Activated T-helper 17 cell treated with anti-CD3 and anti-CD28 coated beads, Interleukin-2, amount 50 U/mL, for 72 hours (primary cell): ENCODE results near the gene LRRFIP1. TPM values are rescaled to one million over a fixed set of nuclear protein-coding genes. Genes with fewer than 3 reads are reported as not detected.
"Not testable (repeated sequence)": the region's sequence is repeated elsewhere in the genome, so short reads cannot be mapped to it uniquely, and the experiment has no call there.

Source experiments
- ATAC-seq: fragments of 150-1000 bp; cut with Tn5 transposase; replicated peaks from 2 replicates; pipeline ENCODE4 v1.10.0; 2021; ENCODE audit warnings: mild to moderate bottlenecking, moderate library complexity
- H3K27ac Mint-ChIP-seq: one replicate; pipeline ENCODE4 v1.8.0; 2022; ENCODE audit warnings: mixed read lengths
- H3K27me3 Mint-ChIP-seq: one replicate; pipeline ENCODE4 v1.8.0; 2022; ENCODE audit warnings: mixed read lengths
- H3K36me3 Mint-ChIP-seq: one replicate; pipeline ENCODE4 v1.8.0; 2022; ENCODE audit warnings: low read depth, mild to moderate bottlenecking, mixed read lengths
- H3K4me1 Mint-ChIP-seq: one replicate; pipeline ENCODE4 v1.8.0; 2022; ENCODE audit warnings: mixed read lengths
- H3K4me3 Mint-ChIP-seq: one replicate; pipeline ENCODE4 v1.8.0; 2022; ENCODE audit warnings: mild to moderate bottlenecking, mixed read lengths
- H3K9me3 Mint-ChIP-seq: one replicate; pipeline ENCODE4 v1.8.0; 2022; ENCODE audit warnings: mixed read lengths
- total RNA-seq, 2 donors: library from RNA; stranded (reverse); gene quantifications; one replicate each; pipeline ENCODE4 v1.2.3, GENCODE V29; 2022

LRRFIP1 gene
- total RNA-seq, 2 donors from 2014 or later: 271 to 319 TPM

DNA sequence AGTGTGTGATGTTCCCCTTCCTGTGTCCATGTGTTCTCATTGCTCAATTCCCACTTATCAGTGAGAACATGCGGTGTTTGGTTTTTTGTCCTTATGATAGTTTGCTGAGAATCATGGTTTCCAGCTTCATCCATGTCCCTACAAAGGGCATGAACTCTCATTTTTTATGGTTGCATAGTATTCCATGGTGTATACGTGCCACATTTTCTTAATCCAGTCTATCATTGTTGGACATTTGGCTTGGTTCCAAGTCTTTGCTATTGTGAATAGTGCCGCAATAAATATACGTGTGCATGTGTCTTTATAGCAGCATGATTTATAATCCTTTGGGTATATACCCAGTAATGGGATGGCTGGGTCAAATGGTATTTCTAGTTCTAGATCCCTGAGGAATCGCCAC lies 156.3 kb downstream of the LRRFIP1 start:
- not testable (repeated sequence) for H3K27me3 Mint-ChIP-seq, ATAC-seq, H3K27ac Mint-ChIP-seq, H3K9me3 Mint-ChIP-seq, H3K4me3 Mint-ChIP-seq, H3K4me1 Mint-ChIP-seq
- peaks cover 86% of the 10 kb centered on the region for H3K36me3 Mint-ChIP-seq

DNA sequence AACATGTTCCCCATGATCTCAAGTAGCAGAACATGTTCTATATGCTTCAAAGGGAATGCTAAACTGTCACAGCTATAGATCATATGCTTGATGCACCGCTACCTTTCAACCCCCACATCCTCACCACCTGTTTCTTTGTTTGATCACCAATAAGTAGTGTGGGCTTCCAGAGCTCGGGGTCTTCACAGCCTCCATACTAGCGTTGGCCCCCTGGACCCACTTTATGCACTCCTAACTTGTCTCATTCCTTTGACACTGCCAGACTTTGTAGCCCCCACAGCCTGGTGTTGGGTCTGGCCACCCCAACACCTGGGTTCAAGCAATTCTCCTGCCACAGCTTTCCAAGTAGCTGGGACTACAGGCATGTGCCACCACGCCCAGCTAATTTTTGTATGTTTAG lies 159.5 kb downstream of the LRRFIP1 start:
- no peaks in the 10 kb centered on the region for H3K27me3 Mint-ChIP-seq
- peaks cover 10% of the 10 kb centered on the region for H3K4me1 Mint-ChIP-seq
- H3K4me3 Mint-ChIP-seq: no peak overlapping the region
- peaks cover 53% of the 10 kb centered on the region for H3K36me3 Mint-ChIP-seq
- ATAC-seq: no peak
- H3K9me3 Mint-ChIP-seq: no peaks in the 10 kb centered on the region
- no peak overlapping the region for H3K27ac Mint-ChIP-seq

GRCh38 chr2:237790353-237790752 lies 163.0 kb downstream of the LRRFIP1 start:
- Mint-ChIP-seq H3K9me3 (no peaks in the 10 kb centered on the region), H3K36me3 (peaks cover 25% of the 10 kb centered on the region), H3K4me3 (no peak overlapping the region), H3K27me3 (no peaks in the 10 kb centered on the region), H3K27ac (peak overlapping the region; percentile 18), H3K4me1 (peaks cover 10% of the 10 kb centered on the region)
- ATAC-seq: peak; percentile 52

DNA sequence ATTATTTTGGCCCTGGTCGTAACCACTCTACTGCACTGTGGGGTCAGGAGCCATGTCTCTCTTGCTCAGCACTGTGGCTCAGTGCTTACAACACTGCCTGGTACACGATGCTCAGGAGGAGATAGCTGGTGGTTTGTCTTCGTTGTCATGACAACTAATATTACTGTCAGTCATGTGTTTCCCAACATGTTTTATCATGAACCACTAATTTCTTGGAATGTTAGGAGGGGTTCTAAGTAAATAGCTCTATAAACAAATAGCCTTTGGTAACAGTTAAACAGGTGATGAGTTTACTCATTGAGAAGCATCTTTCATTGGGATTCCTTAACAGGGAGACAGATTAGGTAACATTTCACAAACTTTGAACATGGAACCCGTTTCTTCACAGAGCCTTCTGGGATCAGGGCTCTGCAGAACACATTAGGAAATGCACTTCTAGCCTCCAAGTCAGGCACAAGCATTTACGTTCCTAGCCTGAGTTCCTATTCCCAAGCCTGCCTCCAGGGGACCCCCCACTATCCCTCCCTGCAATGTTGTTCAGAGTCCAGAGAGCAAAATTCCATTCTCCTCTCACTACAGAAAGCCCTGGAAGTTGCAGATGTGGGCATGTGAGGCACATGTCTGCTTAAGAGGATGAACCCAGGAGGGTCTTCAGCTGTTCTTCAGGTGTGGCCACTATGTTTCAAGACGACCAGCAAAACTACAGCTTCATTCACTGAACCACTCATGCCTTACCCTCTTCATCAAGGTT lies 164.8 kb downstream of the LRRFIP1 start:
- H3K27me3 Mint-ChIP-seq: no peaks in the 10 kb centered on the region
- peaks cover 8% of the 10 kb centered on the region for H3K36me3 Mint-ChIP-seq
- no peak for ATAC-seq
- no peak overlapping the region for H3K4me3 Mint-ChIP-seq
- H3K27ac Mint-ChIP-seq: peak overlapping the region; percentile 63
- no peaks in the 10 kb centered on the region for H3K9me3 Mint-ChIP-seq
- peaks cover 10% of the 10 kb centered on the region for H3K4me1 Mint-ChIP-seq

DNA sequence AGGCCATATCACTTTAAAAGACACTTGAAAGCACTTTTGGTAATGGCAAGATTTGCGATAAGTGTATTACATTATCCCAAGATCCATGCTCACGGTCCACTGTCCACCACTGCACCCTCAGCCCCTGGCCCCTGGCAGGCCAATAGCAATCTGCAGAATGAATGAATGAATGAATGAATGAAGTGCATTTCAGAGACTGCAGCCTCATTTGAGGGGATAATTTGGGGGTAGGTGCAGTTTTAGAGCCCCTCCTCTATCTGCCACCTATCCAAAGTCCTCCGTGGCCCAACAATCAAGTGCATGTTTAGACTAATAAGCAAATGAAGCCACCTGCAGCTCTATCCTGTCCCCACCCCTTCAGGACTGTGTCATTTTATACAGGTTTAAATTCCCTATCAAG lies 169.9 kb downstream of the LRRFIP1 start:
- Mint-ChIP-seq H3K4me1 (no peaks in the 10 kb centered on the region), H3K27ac (no peak overlapping the region), H3K36me3 (no peaks in the 10 kb centered on the region), H3K9me3 (no peaks in the 10 kb centered on the region), H3K27me3 (no peaks in the 10 kb centered on the region), H3K4me3 (no peak overlapping the region)
- no peak for ATAC-seq

- ATAC-seq: no peak
- no peaks in the 10 kb centered on the region for H3K9me3 Mint-ChIP-seq
- no peaks in the 10 kb centered on the region for H3K4me1 Mint-ChIP-seq
- no peaks in the 10 kb centered on the region for H3K36me3 Mint-ChIP-seq
- no peaks in the 10 kb centered on the region for H3K27me3 Mint-ChIP-seq
- H3K4me3 Mint-ChIP-seq: no peak within 1 kb of the TSS
- no peak within 1 kb of the TSS for H3K27ac Mint-ChIP-seq
Observed at GRCh38 chr2:237798236-237799059, 171.1 kb downstream of the LRRFIP1 start, which contains the start of gene RBM44. Gene RBM44, plus strand, starts transcription at chr2:237798779. Its CDS starts 14,831 bp downstream, at chr2:237813610.

- no peak for ATAC-seq
- no peaks in the 10 kb centered on the region for H3K9me3 Mint-ChIP-seq
- no peaks in the 10 kb centered on the region for H3K27me3 Mint-ChIP-seq
- H3K27ac Mint-ChIP-seq: no peak overlapping the region
- H3K4me3 Mint-ChIP-seq: no peak overlapping the region
- H3K36me3 Mint-ChIP-seq: no peaks in the 10 kb centered on the region
- H3K4me1 Mint-ChIP-seq: no peaks in the 10 kb centered on the region
Observed at GRCh38 chr2:237799060-237799428, 171.7 kb downstream of the LRRFIP1 start.

- no peaks in the 10 kb centered on the region for H3K27me3 Mint-ChIP-seq
- ATAC-seq: no peak
- H3K4me3 Mint-ChIP-seq: no peak overlapping the region
- H3K36me3 Mint-ChIP-seq: no peaks in the 10 kb centered on the region
- H3K9me3 Mint-ChIP-seq: no peaks in the 10 kb centered on the region
- H3K27ac Mint-ChIP-seq: no peak overlapping the region
- H3K4me1 Mint-ChIP-seq: no peaks in the 10 kb centered on the region
Observed at GRCh38 chr2:237801466-237801865, 174.1 kb downstream of the LRRFIP1 start.

DNA sequence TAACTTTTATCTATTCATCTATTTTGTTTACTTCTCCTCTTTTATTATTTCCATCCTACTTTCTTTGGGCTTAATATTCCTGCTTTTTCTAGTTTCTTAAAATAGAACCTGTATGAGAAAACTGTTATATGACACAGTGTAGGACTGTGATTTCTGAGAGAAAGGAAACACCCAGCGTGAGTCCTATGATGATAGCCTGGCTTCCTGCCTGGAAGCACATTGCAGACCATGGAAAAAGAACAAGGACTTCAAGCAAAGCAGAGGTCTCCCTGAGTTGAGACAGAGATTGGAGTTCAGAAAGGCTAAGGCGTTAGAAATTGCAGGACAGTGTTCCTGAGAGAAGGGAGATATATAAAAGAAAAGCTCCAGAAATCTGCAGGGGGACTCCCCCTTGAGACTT lies 178.9 kb downstream of the LRRFIP1 start:
- Mint-ChIP-seq H3K4me1 (no peaks in the 10 kb centered on the region), H3K36me3 (no peaks in the 10 kb centered on the region), H3K27ac (no peak overlapping the region), H3K4me3 (no peak overlapping the region), H3K9me3 (no peaks in the 10 kb centered on the region), H3K27me3 (no peaks in the 10 kb centered on the region)
- ATAC-seq: no peak

DNA sequence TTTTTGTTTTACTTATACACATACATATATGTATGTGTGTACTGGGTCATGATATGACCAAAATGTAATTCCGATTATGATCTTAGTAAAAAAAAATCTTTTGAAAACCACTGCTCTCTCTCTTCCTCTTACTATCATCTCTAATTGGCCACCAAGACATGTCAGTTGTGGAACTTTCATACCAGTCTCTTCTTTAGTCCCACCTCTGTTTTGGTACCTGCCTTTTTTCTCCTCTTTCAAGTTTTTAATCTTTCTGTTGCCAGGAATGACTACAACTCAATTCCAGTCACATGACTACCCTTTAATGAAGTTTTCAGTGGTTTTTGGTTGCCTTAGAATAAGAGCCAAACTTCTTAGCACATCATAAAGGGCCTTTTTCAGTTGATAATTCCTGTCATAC lies 188.2 kb downstream of the LRRFIP1 start:
- H3K36me3 Mint-ChIP-seq: no peaks in the 10 kb centered on the region
- H3K9me3 Mint-ChIP-seq: no peaks in the 10 kb centered on the region
- H3K27ac Mint-ChIP-seq: peak overlapping the region; percentile 9
- peak overlapping the region; percentile 38 for H3K4me3 Mint-ChIP-seq
- H3K27me3 Mint-ChIP-seq: no peaks in the 10 kb centered on the region
- H3K4me1 Mint-ChIP-seq: peaks cover 22% of the 10 kb centered on the region
- ATAC-seq: peak; percentile 91

- peaks cover 22% of the 10 kb centered on the region for H3K4me1 Mint-ChIP-seq
- H3K9me3 Mint-ChIP-seq: no peaks in the 10 kb centered on the region
- H3K27me3 Mint-ChIP-seq: no peaks in the 10 kb centered on the region
- H3K27ac Mint-ChIP-seq: no peak overlapping the region
- no peak for ATAC-seq
- no peak overlapping the region for H3K4me3 Mint-ChIP-seq
- no peaks in the 10 kb centered on the region for H3K36me3 Mint-ChIP-seq
Observed at GRCh38 chr2:237816531-237816930, 189.1 kb downstream of the LRRFIP1 start.

DNA sequence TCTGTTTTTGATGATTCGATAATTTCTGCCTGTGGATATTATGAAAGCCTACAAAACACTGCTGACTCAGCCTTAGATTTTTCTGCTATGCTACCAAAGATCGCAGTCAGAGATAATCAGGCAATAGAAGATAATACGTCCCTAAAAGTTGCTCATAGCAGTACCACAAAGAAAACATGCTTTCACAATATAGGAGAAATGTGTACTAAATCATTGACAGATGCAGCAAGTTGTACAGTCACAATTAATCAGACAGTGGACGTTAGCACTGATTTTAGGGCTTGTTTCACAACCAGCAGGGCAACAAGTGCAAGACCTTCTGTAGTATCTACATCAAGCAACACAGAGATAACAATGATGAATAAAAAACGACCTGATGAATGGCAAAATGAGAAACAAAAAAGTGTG lies 190.7 kb downstream of the LRRFIP1 start:
- no peaks in the 10 kb centered on the region for H3K9me3 Mint-ChIP-seq
- H3K36me3 Mint-ChIP-seq: no peaks in the 10 kb centered on the region
- H3K27me3 Mint-ChIP-seq: no peaks in the 10 kb centered on the region
- peak; percentile 27 for ATAC-seq
- no peak overlapping the region for H3K27ac Mint-ChIP-seq
- peaks cover 22% of the 10 kb centered on the region for H3K4me1 Mint-ChIP-seq
- H3K4me3 Mint-ChIP-seq: peak overlapping the region; percentile 11

- peaks cover 22% of the 10 kb centered on the region for H3K4me1 Mint-ChIP-seq
- no peak overlapping the region for H3K27ac Mint-ChIP-seq
- H3K9me3 Mint-ChIP-seq: no peaks in the 10 kb centered on the region
- ATAC-seq: no peak
- H3K4me3 Mint-ChIP-seq: no peak overlapping the region
- H3K27me3 Mint-ChIP-seq: no peaks in the 10 kb centered on the region
- no peaks in the 10 kb centered on the region for H3K36me3 Mint-ChIP-seq
Observed at GRCh38 chr2:237819231-237819630, 191.8 kb downstream of the LRRFIP1 start.

GRCh38 chr2:237820421-237820820 lies 193.0 kb downstream of the LRRFIP1 start:
- ATAC-seq: no peak
- H3K27ac Mint-ChIP-seq: no peak overlapping the region
- H3K9me3 Mint-ChIP-seq: no peaks in the 10 kb centered on the region
- peaks cover 18% of the 10 kb centered on the region for H3K4me1 Mint-ChIP-seq
- no peak overlapping the region for H3K4me3 Mint-ChIP-seq
- no peaks in the 10 kb centered on the region for H3K36me3 Mint-ChIP-seq
- H3K27me3 Mint-ChIP-seq: no peaks in the 10 kb centered on the region

DNA sequence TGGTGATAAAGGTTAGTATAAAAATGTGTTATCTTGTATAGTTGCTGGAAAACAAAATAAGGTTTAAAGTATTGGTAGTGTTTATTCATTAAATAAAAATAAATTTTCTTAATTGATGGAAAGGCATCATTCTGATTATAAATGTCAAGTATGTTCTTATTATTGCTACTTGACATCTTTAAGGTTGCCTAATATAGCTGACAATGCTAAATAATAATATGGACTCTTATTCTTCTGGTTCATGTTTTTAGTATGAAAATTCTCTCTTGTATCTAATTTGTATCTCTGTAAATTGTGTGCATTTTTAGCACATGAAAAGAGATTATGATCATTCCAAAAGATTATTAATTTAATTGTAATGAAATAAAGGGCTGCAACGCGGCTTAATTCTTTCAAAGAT lies 196.2 kb downstream of the LRRFIP1 start:
- Mint-ChIP-seq H3K4me1 (no peaks in the 10 kb centered on the region), H3K4me3 (no peak overlapping the region), H3K36me3 (no peaks in the 10 kb centered on the region), H3K27me3 (no peaks in the 10 kb centered on the region), H3K27ac (no peak overlapping the region), H3K9me3 (no peaks in the 10 kb centered on the region)
- no peak for ATAC-seq
